Measurements from ENCODE around the gene CCND1. TPM values are rescaled to one million over a fixed set of nuclear protein-coding genes. Genes with fewer than 3 reads are reported as not detected.

Gene CCND1
- total RNA-seq, 1 donor from 2014 or later, result 55.6 TPM

- H3K27me3 Mint-ChIP-seq (ENCODE audit: unreplicated experiment), result no peaks in the 10 kb centered on the region
- no peak overlapping the region for H3K4me3 Mint-ChIP-seq (ENCODE audit: unreplicated experiment)
- no peak overlapping the region for H3K27ac Mint-ChIP-seq (ENCODE audit: unreplicated experiment)
- TF ChIP-seq CTCF (IDR thresholded peaks at IDR 0.05; ENCODE audit: unreplicated experiment), result no peak
- no peaks in the 10 kb centered on the region for H3K9me3 Mint-ChIP-seq (ENCODE audit: unreplicated experiment)
- no peaks in the 10 kb centered on the region for H3K36me3 Mint-ChIP-seq (ENCODE audit: low read depth, unreplicated experiment)
- peaks cover 6% of the 10 kb centered on the region for H3K4me1 Mint-ChIP-seq (ENCODE audit: unreplicated experiment)
- DNase-seq (ENCODE audit: low spot score), result no peak
These were observed 11.1 kb downstream of the CCND1 start for GRCh38 chr11:69651834-69652620.

GRCh38 chr11:69652999-69653398 lies 12.0 kb downstream of the CCND1 start:
- H3K4me1 Mint-ChIP-seq (ENCODE audit: unreplicated experiment), result peaks cover 10% of the 10 kb centered on the region
- no peak for TF ChIP-seq CTCF (IDR thresholded peaks at IDR 0.05; ENCODE audit: unreplicated experiment)
- no peaks in the 10 kb centered on the region for H3K36me3 Mint-ChIP-seq (ENCODE audit: low read depth, unreplicated experiment)
- H3K27me3 Mint-ChIP-seq (ENCODE audit: unreplicated experiment), result no peaks in the 10 kb centered on the region
- no peak overlapping the region for H3K4me3 Mint-ChIP-seq (ENCODE audit: unreplicated experiment)
- DNase-seq (ENCODE audit: low spot score), result no peak
- no peak overlapping the region for H3K27ac Mint-ChIP-seq (ENCODE audit: unreplicated experiment)
- H3K9me3 Mint-ChIP-seq (ENCODE audit: unreplicated experiment), result no peaks in the 10 kb centered on the region

- no peaks in the 10 kb centered on the region for H3K9me3 Mint-ChIP-seq (ENCODE audit: unreplicated experiment)
- no peak for DNase-seq (ENCODE audit: low spot score)
- peaks cover 10% of the 10 kb centered on the region for H3K4me1 Mint-ChIP-seq (ENCODE audit: unreplicated experiment)
- H3K27me3 Mint-ChIP-seq (ENCODE audit: unreplicated experiment), result no peaks in the 10 kb centered on the region
- H3K36me3 Mint-ChIP-seq (ENCODE audit: low read depth, unreplicated experiment), result no peaks in the 10 kb centered on the region
- H3K4me3 Mint-ChIP-seq (ENCODE audit: unreplicated experiment), result no peak overlapping the region
- H3K27ac Mint-ChIP-seq (ENCODE audit: unreplicated experiment), result no peak overlapping the region
- TF ChIP-seq CTCF (IDR thresholded peaks at IDR 0.05; ENCODE audit: unreplicated experiment), result no peak
These were observed 12.5 kb downstream of the CCND1 start for GRCh38 chr11:69653406-69653960.

- no peak for TF ChIP-seq CTCF (IDR thresholded peaks at IDR 0.05; ENCODE audit: unreplicated experiment)
- H3K9me3 Mint-ChIP-seq (ENCODE audit: unreplicated experiment), result no peaks in the 10 kb centered on the region
- H3K27ac Mint-ChIP-seq (ENCODE audit: unreplicated experiment), result no peak overlapping the region
- H3K27me3 Mint-ChIP-seq (ENCODE audit: unreplicated experiment), result peaks cover 2% of the 10 kb centered on the region
- DNase-seq (ENCODE audit: low spot score), result no peak
- no peaks in the 10 kb centered on the region for H3K36me3 Mint-ChIP-seq (ENCODE audit: low read depth, unreplicated experiment)
- no peak overlapping the region for H3K4me3 Mint-ChIP-seq (ENCODE audit: unreplicated experiment)
- peaks cover 10% of the 10 kb centered on the region for H3K4me1 Mint-ChIP-seq (ENCODE audit: unreplicated experiment)
These were observed 13.2 kb downstream of the CCND1 start for GRCh38 chr11:69654001-69654659.

Measured in endothelial cell (in vitro differentiated cells).